Measurements from ENCODE around the gene CNTN6.

DNA sequence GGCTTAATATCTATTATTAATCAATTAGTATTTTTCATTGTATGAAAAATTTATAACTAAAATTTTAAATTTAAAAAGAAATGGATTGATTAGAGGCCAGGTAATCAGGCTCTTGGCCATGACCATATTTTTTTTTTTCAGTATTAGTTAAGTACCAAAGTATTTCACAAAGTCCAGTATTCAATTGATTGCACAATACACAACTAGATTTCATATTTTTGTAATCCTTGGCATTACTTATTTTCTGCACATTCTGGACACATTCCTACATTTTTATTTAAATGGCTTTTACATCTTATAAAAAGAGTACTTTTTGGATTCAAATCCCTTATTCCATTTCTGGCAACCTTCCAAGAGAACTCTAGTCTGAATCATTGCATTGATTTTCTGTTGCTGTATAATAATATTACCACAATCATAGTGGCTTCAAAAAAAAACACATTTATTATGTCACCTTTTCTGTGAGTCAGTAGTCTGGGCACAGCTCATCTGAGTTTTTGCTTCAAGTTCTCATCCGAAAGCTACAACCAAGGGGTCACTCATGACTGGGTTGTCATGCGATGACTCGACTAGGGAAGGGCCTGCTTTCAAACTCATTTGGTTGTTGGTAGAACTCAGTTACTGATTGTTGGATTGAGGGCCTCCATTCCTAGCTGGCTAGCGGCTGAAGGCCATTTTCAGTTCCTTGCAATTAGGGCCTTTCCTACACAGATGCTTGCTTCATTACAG, 90.7 kb downstream of the CNTN6 start:
- TF ChIP-seq TAF1 (IDR thresholded peaks at IDR 0.05; ENCODE audit: low read depth, low read length) (no peak), POLR2A (IDR thresholded peaks at IDR 0.05; ENCODE audit: low read depth, low read length) (no peak)

All from GM12891 (cell line).